ENCODE measurements around the gene FAM135A.

Gene FAM135A

DNA sequence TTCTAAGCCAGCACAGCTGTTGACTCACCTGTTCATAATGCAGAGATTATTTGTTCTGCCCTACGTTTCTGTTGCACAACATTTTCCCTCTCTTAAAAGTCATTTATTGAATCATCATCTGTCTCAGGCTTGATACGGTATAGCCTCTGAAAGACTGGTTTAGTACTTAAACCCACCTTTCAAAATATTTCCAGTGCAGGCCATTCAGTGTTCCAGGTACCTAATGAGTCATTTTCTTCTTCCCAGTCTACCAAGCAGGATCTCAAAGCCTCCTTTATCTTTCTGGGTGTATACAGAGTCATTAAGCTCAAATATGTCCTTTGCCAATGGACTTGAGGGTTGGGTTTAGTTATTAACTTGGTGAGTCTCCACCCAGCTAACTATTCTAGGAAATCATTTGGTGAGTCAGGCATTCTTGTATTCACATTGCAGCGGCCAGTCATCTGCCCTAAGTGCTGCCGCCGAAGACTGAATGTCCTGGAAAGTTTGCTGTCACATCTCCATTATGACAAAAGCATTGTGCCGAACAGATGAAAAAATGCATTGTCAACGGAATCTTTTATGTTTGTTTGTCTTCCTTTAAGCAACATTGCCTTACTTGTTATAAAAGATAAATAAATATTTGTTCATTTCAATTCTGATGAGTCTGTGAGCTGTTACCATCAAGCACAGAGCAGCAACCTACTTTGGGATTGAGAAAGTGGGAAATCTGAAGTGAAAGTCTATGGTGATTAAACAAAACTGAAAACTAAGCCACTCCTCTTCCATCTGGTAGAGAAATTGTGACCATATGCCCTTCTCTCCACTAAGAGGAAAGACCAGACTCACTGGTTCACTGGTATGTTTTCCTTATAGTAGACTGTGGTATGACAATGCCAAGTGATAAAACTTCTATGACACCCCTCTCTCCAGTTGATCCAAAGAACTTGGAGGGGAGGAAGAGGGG lies 14.3 kb upstream of the FAM135A start:
- no peaks in the 10 kb centered on the region for H3K9me3 ChIP-seq
- TF ChIP-seq, protein P1, sequence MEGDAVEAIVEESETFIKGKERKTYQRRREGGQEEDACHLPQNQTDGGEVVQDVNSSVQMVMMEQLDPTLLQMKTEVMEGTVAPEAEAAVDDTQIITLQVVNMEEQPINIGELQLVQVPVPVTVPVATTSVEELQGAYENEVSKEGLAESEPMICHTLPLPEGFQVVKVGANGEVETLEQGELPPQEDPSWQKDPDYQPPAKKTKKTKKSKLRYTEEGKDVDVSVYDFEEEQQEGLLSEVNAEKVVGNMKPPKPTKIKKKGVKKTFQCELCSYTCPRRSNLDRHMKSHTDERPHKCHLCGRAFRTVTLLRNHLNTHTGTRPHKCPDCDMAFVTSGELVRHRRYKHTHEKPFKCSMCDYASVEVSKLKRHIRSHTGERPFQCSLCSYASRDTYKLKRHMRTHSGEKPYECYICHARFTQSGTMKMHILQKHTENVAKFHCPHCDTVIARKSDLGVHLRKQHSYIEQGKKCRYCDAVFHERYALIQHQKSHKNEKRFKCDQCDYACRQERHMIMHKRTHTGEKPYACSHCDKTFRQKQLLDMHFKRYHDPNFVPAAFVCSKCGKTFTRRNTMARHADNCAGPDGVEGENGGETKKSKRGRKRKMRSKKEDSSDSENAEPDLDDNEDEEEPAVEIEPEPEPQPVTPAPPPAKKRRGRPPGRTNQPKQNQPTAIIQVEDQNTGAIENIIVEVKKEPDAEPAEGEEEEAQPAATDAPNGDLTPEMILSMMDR (IDR thresholded peaks at IDR 0.05; ENCODE audit: low read depth, low read length): no peak
- no peak for DNase-seq
- H3K36me3 ChIP-seq: no peaks in the 10 kb centered on the region
- no peak overlapping the region for H3K4me3 ChIP-seq (ENCODE audit: low read depth, low read length)
- peaks cover 62% of the 10 kb centered on the region for H3K27me3 ChIP-seq
- no peaks in the 10 kb centered on the region for H3K4me1 ChIP-seq

DNA sequence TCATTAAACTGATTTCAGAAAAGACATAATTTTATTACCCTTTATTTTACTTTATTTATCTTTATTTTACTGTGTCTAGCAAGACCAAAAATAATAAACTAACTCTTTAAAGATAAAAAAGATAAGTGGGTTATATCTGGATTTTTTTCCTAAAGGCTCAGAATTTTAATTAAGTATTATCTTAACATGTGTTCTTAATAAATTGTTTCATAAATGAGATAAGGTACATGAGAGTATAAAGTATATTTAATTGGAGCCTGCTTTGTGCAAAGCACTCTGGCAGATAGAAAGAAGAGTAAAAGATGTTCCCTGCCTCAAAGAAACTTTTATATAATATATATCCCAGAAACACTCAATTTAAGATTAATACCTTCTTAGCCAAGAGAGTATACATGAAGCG lies 8.7 kb upstream of the FAM135A start:
- H3K4me1 ChIP-seq: no peaks in the 10 kb centered on the region

DNA sequence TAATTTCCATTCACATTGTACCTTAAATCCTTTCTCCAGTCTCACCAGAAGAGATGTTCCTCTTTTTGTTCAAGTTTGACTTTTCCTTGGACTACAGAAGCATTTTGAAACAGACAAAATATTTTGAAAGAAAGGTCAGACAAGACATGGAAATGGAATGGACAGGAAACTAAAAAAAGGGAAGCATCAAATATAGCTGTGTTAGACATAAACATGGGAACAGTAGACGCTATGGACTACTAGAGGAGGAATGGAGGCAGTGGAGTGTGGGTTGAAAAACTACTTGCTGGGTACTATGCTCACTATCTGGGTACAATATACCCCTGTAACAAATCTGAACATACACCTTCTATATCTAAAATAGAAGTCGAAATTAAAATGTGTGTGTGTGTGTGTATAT lies 4.1 kb upstream of the FAM135A start:
- H3K27me3 ChIP-seq: peaks cover 29% of the 10 kb centered on the region
- no peaks in the 10 kb centered on the region for H3K36me3 ChIP-seq
- TF ChIP-seq, protein P1 (IDR thresholded peaks at IDR 0.05; ENCODE audit: low read depth, low read length): no peak
- H3K4me1 ChIP-seq: no peaks in the 10 kb centered on the region
- no peaks in the 10 kb centered on the region for H3K9me3 ChIP-seq
- no peak for DNase-seq
- H3K4me3 ChIP-seq (ENCODE audit: low read depth, low read length): no peak overlapping the region

More for the DNA sequence above, 8.7 kb upstream of the FAM135A start:
- H3K36me3 ChIP-seq: no peaks in the 10 kb centered on the region
- no peak overlapping the region for H3K4me3 ChIP-seq (ENCODE audit: low read depth, low read length)
- TF ChIP-seq, protein P1 (IDR thresholded peaks at IDR 0.05; ENCODE audit: low read depth, low read length): no peak
- peaks cover 55% of the 10 kb centered on the region for H3K27me3 ChIP-seq
- DNase-seq: no peak
- H3K9me3 ChIP-seq: no peaks in the 10 kb centered on the region

DNA sequence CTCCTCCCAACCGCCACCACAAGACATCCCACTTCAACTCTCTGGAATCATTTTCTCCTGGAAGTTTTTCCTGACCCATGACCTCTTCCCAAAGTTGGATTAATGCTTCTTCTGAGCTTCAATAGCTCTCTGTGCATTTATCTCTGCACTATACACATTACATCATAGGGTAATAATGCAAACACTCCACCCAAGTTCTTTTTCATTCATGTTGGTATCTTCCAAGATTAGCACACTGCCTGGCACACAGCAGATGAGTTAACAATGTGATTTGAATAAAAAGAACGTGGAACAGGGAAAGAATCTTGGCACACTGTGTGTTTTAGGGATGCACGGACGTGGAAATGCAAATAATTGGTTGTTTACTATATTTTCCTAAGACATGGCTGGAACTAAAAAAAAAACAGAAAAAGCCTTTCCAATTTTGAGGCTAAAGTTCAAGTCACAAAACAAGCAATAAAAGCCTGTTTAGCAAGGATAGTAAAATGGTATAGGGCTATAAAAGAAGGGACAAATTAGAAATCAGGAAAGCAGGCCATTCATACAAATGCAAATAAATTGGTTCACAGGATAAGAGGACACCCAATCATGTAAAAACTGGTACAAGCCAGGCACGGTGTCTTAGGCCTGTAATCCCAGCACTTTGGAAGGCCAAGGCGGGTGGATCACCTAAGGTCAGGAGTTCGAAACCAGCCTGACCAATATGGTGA lies 1.6 kb upstream of the FAM135A start:
- TF ChIP-seq, protein P1 (IDR thresholded peaks at IDR 0.05; ENCODE audit: low read depth, low read length): no peak
- Histone ChIP-seq H3K36me3 (no peaks in the 10 kb centered on the region), H3K4me1 (no peaks in the 10 kb centered on the region), H3K27me3 (peaks cover 25% of the 10 kb centered on the region), H3K9me3 (no peaks in the 10 kb centered on the region), H3K4me3 (ENCODE audit: low read depth, low read length) (no peak overlapping the region)
- no peak for DNase-seq

DNA sequence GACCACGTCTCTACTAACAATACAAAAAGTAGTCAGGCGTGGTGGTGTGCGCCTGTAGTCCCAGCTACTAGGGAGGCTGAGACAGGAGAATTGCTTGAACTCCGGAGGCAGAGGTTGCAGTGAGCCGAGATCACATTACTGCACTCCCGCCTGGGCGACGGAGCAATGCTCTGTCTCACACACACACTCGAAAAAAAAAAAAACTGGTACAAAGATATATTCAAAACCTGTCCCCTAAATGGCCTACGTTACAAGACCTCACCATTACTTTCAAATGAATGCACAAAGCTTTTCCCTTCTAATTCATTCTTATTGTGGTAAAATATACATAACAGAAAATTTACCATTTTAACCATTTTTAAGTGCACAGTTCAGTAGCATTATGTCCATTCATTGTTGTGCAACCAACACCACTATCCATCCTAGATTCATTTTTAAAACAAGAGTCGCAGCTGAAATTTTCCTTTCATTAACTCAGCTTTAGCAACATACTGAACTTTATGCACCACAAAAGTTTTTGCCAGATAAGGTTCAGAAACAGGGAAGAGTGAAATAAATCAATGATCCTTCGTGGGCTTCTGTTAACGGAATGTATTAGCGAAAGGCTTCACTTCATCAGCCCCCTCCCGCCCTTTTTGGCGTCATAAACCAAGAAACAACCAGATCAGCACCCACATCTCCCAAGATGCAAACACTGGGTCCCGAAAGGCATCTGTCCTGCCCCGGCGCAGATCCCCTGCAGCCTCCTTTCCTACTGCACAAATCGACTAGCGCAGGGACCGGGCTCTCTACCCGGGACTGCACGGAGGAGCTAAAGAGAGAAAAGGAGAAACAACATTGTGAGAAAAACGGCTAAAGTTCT lies 825 bp upstream of the FAM135A start:
- DNase-seq: no peak

More for the DNA sequence above, 825 bp upstream of the FAM135A start:
- H3K27me3 ChIP-seq: peaks cover 17% of the 10 kb centered on the region
- H3K9me3 ChIP-seq: no peaks in the 10 kb centered on the region
- H3K36me3 ChIP-seq: no peaks in the 10 kb centered on the region
- H3K4me1 ChIP-seq: no peaks in the 10 kb centered on the region
- H3K4me3 ChIP-seq (ENCODE audit: low read depth, low read length): peak overlapping the region; percentile 96
- TF ChIP-seq, protein P1 (IDR thresholded peaks at IDR 0.05; ENCODE audit: low read depth, low read length): no peak

Measured in BE2C (cell line).